IMR-90 (cell line): ENCODE data around the gene UBL4A. TPM values are rescaled to one million over a fixed set of nuclear protein-coding genes. Genes with fewer than 3 reads are reported as not detected.

Experiments used
- ATAC-seq: fragments of 200-7000 bp; cut with Tn5 transposase; 2 replicates; pipeline ENCODE4 v1.9.1; 2020; ENCODE audit warnings: low read depth, mild to moderate bottlenecking, moderate library complexity
- BruUV-seq: library from RNA; stranded (reverse); fragments of 400-500 nt; replicated peaks from 2 replicates; lab custom pipeline; 2021; lab: Mats Ljungman, UMichigan
- CTCF ChIA-PET: fragments of 300-600 bp; formaldehyde crosslinking; extraction: SDS; loops from one replicate; lab custom pipeline; 2021; ENCODE audit warnings: antibody characterized with exemption; lab: Yijun Ruan, JAX
- POLR2A ChIA-PET: fragments of 300-600 bp; sonication (Branson Sonifier 250); formaldehyde crosslinking; loops from one replicate; lab custom pipeline; 2022; ENCODE audit warnings: antibody characterized with exemption; ENCODE audit not compliant: unreplicated experiment; lab: Charles Lee
- DNase-seq: peaks from one replicate; pipeline ENCODE4 v3.0.0; 2013
- H2AFZ ChIP-seq: replicated peaks from 2 replicates; pipeline ENCODE3; 2013; ENCODE audit warnings: low read length, mild to moderate bottlenecking; ENCODE audit not compliant: poor library complexity
- H2AK5ac ChIP-seq: 2 replicates; pipeline ENCODE4 v1.6.1; 2013; ENCODE audit warnings: low read depth, low read length, inconsistent platforms
- H2AK9ac ChIP-seq: replicated peaks from 2 replicates; pipeline ENCODE3; 2013; ENCODE audit warnings: mild to moderate bottlenecking, low read depth, low read length, moderate library complexity; ENCODE audit not compliant: poor library complexity
- H2BK120ac ChIP-seq: 2 replicates; pipeline ENCODE4 v1.6.1; 2013; ENCODE audit warnings: low read depth, low read length, inconsistent platforms
- H2BK15ac ChIP-seq: 3 replicates; pipeline ENCODE4 v1.6.1; 2013; ENCODE audit warnings: low read depth, low read length, inconsistent platforms
- H2BK20ac ChIP-seq: 2 replicates; pipeline ENCODE4 v1.6.1; 2013; ENCODE audit warnings: low read depth, mild to moderate bottlenecking, inconsistent platforms, low read length, moderate library complexity
- H2BK5ac ChIP-seq: 2 replicates; pipeline ENCODE4 v1.6.1; 2013; ENCODE audit warnings: mild to moderate bottlenecking, low read depth, low read length, inconsistent platforms; ENCODE audit not compliant: poor library complexity, severe bottlenecking
- H3K14ac ChIP-seq: replicated peaks from 2 replicates; pipeline ENCODE4 v1.6.1; 2013; ENCODE audit warnings: low read depth, low read length, inconsistent platforms
- H3K18ac ChIP-seq: 2 replicates; pipeline ENCODE4 v1.6.1; 2013; ENCODE audit warnings: low read depth, low read length, control low read depth
- H3K23ac ChIP-seq: 2 replicates; pipeline ENCODE4 v1.6.1; 2013; ENCODE audit warnings: low read depth, low read length, inconsistent platforms
- H3K27ac ChIP-seq: 2 replicates; pipeline ENCODE4 v1.5.1; 2013; ENCODE audit warnings: mild to moderate bottlenecking, control low read depth, low read length; ENCODE audit not compliant: insufficient read depth
- H3K27me3 ChIP-seq: 2 replicates; pipeline ENCODE4 v1.6.1; 2013; ENCODE audit warnings: low read length; ENCODE audit not compliant: control insufficient read depth, insufficient read depth
- H3K36me3 ChIP-seq: 2 replicates; pipeline ENCODE4 v1.6.1; 2013; ENCODE audit warnings: low read length, mixed read lengths; ENCODE audit not compliant: control insufficient read depth, insufficient read depth
- H3K4ac ChIP-seq: 2 replicates; pipeline ENCODE4 v1.6.1; 2013; ENCODE audit warnings: low read depth, low read length, inconsistent platforms
- H3K4me1 ChIP-seq: 2 replicates; pipeline ENCODE4 v1.6.1; 2013; ENCODE audit warnings: low read length, mixed read lengths; ENCODE audit not compliant: control insufficient read depth, insufficient read depth
- H3K4me2 ChIP-seq: 2 replicates; pipeline ENCODE4 v1.6.1; 2013; ENCODE audit warnings: low read depth, mild to moderate bottlenecking, control low read depth, low read length, moderate library complexity
- H3K4me3 ChIP-seq: 2 replicates; pipeline ENCODE4 v1.5.1; 2013; ENCODE audit warnings: low read depth, mild to moderate bottlenecking, control low read depth, low read length, moderate library complexity; ENCODE audit not compliant: insufficient read depth
- H3K56ac ChIP-seq: 2 replicates; pipeline ENCODE4 v1.6.1; 2013; ENCODE audit warnings: low read length, inconsistent platforms; ENCODE audit not compliant: insufficient read depth; ENCODE audit errors: extremely low read depth
- H3K79me1 ChIP-seq, 2 experiments: 2 replicates each; pipeline ENCODE4 v1.6.1; 2013; ENCODE audit warnings: low read length in 2 of 2, inconsistent platforms in 1 of 2, low read depth in 1 of 2
- H3K9ac ChIP-seq: 2 replicates; pipeline ENCODE4 v1.6.1; 2013; ENCODE audit warnings: low read depth, low read length, control low read depth
- H3K9me1 ChIP-seq: 2 replicates; pipeline ENCODE4 v1.6.1; 2013; ENCODE audit warnings: low read length, inconsistent platforms; ENCODE audit not compliant: insufficient read depth
- H3K9me3 ChIP-seq: 2 replicates; pipeline ENCODE4 v1.6.1; 2013; ENCODE audit warnings: low read length; ENCODE audit not compliant: control insufficient read depth, insufficient read depth
- H4K20me1 ChIP-seq: 2 replicates; pipeline ENCODE4 v1.6.1; 2013; ENCODE audit warnings: low read length, inconsistent platforms; ENCODE audit not compliant: insufficient read depth
- H4K5ac ChIP-seq: 2 replicates; pipeline ENCODE4 v1.6.1; 2013; ENCODE audit warnings: mild to moderate bottlenecking, low read depth, low read length, control low read depth
- H4K8ac ChIP-seq, 2 experiments: 2 replicates each; pipeline ENCODE4 v1.6.1; 2013; ENCODE audit warnings: low read depth in 2 of 2, low read length in 2 of 2, control low read depth in 1 of 2, inconsistent platforms in 1 of 2
- H4K91ac ChIP-seq: 2 replicates; pipeline ENCODE4 v1.6.1; 2013; ENCODE audit warnings: low read depth, low read length, inconsistent platforms; ENCODE audit not compliant: insufficient read depth
- CEBPB ChIP-seq: IDR thresholded peaks from 2 replicates; pipeline ENCODE4 v1.6.1; 2012; ENCODE audit warnings: low read depth, low read length, improper control_type of control experiment
- FOS ChIP-seq: fragments of 150-350 bp; IDR thresholded peaks from 2 replicates; pipeline ENCODE4 v1.6.1; 2016; ENCODE audit warnings: low read depth, low read length
- MXI1 ChIP-seq: IDR thresholded peaks from 2 replicates; pipeline ENCODE4 v1.6.1; 2012; ENCODE audit warnings: low read depth, mild to moderate bottlenecking, low read length, moderate library complexity, borderline replicate concordance
- NFE2L2 ChIP-seq: fragments of 150-350 bp; IDR thresholded peaks from 2 replicates; pipeline ENCODE4 v1.6.1; 2016; ENCODE audit warnings: low read depth, mild to moderate bottlenecking, low read length
- WGBS, 2 experiments: methylation state at CpG; one replicate each; pipeline versions ENCODE4 v1.1.5 to v1.1.7; 2013; ENCODE audit warnings: missing lambda C conversion rate in 2 of 2; ENCODE audit not compliant: insufficient read length in 1 of 2; ENCODE audit errors: extremely low coverage in 2 of 2; 5-methylcytosine and 5-hydroxymethylcytosine counted together
- dilution Hi-C: fragments of 300-500 bp; cut with HindIII; formaldehyde crosslinking; loops from one replicate; pipeline ENCODE4 v1.14.3; 2018; ENCODE audit warnings: low sequenced_read_pairs; ENCODE audit not compliant: unreplicated experiment
- in situ Hi-C: fragments of 300-500 bp; cut with MboI; formaldehyde crosslinking; loops from 3 replicates; pipeline ENCODE4 v1.14.3; 2019; ENCODE audit warnings: low sequenced_read_pairs, inconsistent platforms, mixed read lengths
- intact Hi-C: fragments of 100-400 bp; cut with micrococcal nuclease; formaldehyde crosslinking; loops from 2 replicates; pipeline ENCODE4 v1.10.0; 2022
- polyA plus RNA-seq, 3 experiments: library from polyadenylated mRNA; depleted of rRNA; stranded (reverse); fragments of >200 nt; gene quantifications; 2 replicates each; pipeline ENCODE4 v1.2.3, GENCODE V29; 2012; ENCODE audit warnings: low replicate concordance in 1 of 3
- total RNA-seq: library from RNA; depleted of rRNA; stranded (reverse); fragments of >200 nt; gene quantifications from 2 replicates; pipeline ENCODE4 v1.2.3, GENCODE V29; 2012
- TF ChIP-seq, protein P1 (sequence below): fragments of 150-350 bp; IDR thresholded peaks from 2 replicates; pipeline ENCODE4 v1.6.1; 2016; ENCODE audit warnings: low read depth, mild to moderate bottlenecking, low read length, moderate library complexity, borderline replicate concordance
- TF ChIP-seq, protein P2 (sequence below): fragments of 150-350 bp; IDR thresholded peaks from 2 replicates; pipeline ENCODE4 v1.6.1; 2017; ENCODE audit warnings: mild to moderate bottlenecking, antibody characterized with exemption, low read length, low read depth

The UBL4A gene
- total and polyA plus RNA-seq, 2 of the 4 experiments (the other 2 are of a cell fraction) = 24.6 to 28.3 TPM

DNA sequence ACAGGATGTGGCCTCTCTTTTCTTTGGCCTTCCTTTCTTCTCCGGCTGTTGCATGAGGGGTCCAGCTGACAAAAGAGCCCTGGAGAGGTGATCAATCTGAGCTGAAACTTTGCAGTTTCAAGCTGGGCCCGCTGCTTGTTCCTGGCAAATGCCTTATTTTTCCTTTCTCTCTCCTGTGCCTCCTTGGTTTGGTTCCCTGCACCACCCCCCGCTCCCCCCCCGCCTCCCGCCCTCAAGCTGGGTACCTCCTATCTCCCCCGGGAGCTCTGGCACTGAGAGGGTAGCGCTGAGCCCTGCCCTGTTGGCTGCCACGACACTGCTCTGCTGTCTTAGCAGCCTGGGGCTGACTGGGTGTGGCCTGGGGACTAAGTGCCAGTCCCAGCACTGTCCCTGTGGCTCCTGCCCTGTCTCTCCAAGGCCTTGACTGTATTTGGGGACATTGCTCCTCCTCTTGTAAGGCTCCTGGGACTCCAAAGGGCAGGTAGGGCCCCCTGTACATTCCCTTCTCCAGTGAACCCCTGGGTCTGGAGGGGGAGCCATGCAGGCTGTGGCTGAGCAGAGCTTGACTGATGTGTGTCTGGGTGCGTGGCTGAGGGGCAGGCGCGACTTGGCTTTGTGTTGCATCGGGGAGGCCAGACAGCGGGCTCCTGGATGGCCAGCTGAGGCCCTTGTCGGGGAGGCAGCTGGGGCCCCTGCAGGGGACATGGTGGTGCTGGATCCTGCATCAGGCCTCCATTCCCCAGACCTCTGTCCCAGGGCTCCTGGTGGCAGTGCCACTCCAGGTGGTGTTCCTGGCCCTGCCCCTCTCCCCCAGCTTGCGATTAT lies 27.2 kb downstream of the UBL4A start:
- H3K9me1 ChIP-seq = no peaks in the 10 kb centered on the region
- H2BK15ac ChIP-seq = no peak overlapping the region
- peak overlapping the region; percentile 83 for H3K4me2 ChIP-seq
- H3K9me3 ChIP-seq = no peaks in the 10 kb centered on the region; the same call in 1 of the 2 replicates
- H2BK20ac ChIP-seq = no peak overlapping the region
- peaks cover 39% of the 10 kb centered on the region for H4K20me1 ChIP-seq
- dilution Hi-C loops (no loop called here), intact Hi-C loops (no loop called here), in situ Hi-C loops (no loop called here)
- peak overlapping the region in 1 of 2 experiments; percentile 25; a peak in 1 of 4 replicates for H4K8ac ChIP-seq
- peak overlapping the region; percentile 18 for H2AK5ac ChIP-seq
- H4K5ac ChIP-seq = no peak overlapping the region; the same call in 1 of the 2 replicates
- peaks cover 33% of the 10 kb centered on the region for H3K36me3 ChIP-seq
- no peak for DNase-seq
- peak overlapping the region; percentile 71 for H3K9ac ChIP-seq
- peak overlapping the region; percentile 74 for H3K4me3 ChIP-seq
- CTCF ChIA-PET = interaction anchor here (1.9 kb wide), 1 partner anchor 68 kb away, joined by 5 read pairs; no protein-coding TSS in a partner anchor
- H2BK5ac ChIP-seq = peak overlapping the region; percentile 54
- H3K4me1 ChIP-seq = peaks cover 4% of the 10 kb centered on the region; the same call in 1 of the 2 replicates
- peak overlapping the region; percentile 94 for H3K23ac ChIP-seq
- no peak for TF ChIP-seq NFE2L2
- TF ChIP-seq FOS = no peak
- TF ChIP-seq, protein P1, sequence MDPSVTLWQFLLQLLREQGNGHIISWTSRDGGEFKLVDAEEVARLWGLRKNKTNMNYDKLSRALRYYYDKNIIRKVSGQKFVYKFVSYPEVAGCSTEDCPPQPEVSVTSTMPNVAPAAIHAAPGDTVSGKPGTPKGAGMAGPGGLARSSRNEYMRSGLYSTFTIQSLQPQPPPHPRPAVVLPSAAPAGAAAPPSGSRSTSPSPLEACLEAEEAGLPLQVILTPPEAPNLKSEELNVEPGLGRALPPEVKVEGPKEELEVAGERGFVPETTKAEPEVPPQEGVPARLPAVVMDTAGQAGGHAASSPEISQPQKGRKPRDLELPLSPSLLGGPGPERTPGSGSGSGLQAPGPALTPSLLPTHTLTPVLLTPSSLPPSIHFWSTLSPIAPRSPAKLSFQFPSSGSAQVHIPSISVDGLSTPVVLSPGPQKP = no peak
- TF ChIP-seq, protein P2, sequence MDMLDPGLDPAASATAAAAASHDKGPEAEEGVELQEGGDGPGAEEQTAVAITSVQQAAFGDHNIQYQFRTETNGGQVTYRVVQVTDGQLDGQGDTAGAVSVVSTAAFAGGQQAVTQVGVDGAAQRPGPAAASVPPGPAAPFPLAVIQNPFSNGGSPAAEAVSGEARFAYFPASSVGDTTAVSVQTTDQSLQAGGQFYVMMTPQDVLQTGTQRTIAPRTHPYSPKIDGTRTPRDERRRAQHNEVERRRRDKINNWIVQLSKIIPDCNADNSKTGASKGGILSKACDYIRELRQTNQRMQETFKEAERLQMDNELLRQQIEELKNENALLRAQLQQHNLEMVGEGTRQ = no peak
- no peak for TF ChIP-seq CEBPB
- no peak for TF ChIP-seq MXI1
- no peak overlapping the region for H3K18ac ChIP-seq
- peak overlapping the region; percentile 49 for H3K27ac ChIP-seq
- no peaks in the 10 kb centered on the region for H3K27me3 ChIP-seq
- H2AK9ac ChIP-seq = peak overlapping the region; percentile 96
- H3K14ac ChIP-seq = peak overlapping the region; percentile 91
- H3K79me1 ChIP-seq = peaks cover 0 to 16% of the 10 kb centered on the region in 2 experiments; a peak in 3 of 4 replicates
- H4K91ac ChIP-seq = peak overlapping the region; percentile 23; the same call in 1 of the 2 replicates
- H3K56ac ChIP-seq = peak overlapping the region; percentile 61
- peak overlapping the region; percentile 72 for H2AFZ ChIP-seq
- BruUV-seq = no TSS peak
- WGBS, 2 experiments = 60% methylated on average over 1 of the region's 15 CpGs; no CpG with 5 or more reads in 1 of the 2 experiments
- POLR2A ChIA-PET = interaction anchor here (0.6 kb wide), 1 partner anchor 266 kb away, joined by 6 read pairs; no protein-coding TSS in a partner anchor
- ATAC-seq = peak; percentile 37
- no peak overlapping the region for H2BK120ac ChIP-seq
- H3K4ac ChIP-seq = peak overlapping the region; percentile 91
